ENCODE measurements around the gene WDR82.
"Not testable (repeated sequence)": the region's sequence is repeated elsewhere in the genome, so short reads cannot be mapped to it uniquely, and the experiment has no call there.

Gene WDR82

DNA sequence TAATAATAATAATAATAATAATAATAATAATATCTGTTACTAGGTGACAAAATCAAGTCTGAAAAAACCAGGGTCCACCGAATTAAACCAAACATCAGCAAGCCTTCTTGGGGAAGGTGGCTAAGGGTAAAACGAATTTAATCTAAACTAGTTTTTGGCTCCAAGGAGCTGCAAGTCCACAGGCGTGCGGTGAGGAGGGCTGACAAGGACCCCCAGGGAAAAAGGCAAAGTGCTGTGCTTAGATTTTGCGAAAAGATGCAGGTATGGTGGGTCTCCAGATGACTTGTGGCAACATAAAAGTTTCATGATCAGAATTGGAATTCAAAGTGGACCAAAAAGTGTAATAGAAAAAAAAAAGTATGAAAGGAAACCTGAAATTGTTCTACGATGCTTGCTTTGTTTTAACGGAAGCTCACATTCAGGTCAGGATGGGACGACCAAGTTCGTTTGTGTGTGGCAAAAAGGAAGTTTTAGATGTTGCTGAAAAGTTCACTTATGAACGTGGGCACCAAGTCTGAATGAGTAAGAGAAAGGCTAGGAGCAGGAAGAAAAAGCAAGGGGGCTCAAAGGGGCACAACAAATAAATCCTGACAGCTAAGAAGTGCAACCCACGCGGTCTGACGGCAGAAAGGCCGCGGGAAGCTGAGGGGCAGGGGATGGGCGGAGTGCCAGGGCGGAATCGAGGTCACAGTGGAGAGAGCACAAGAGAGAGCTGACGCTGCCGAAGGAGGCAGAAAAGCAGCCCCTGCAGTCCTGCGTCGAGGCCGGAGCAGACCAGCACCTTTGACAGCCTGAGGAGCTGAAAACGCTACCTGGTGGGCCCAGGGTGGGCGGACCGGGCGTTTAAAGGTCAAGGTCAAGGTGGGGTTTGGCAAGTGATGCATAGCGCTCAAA, 1.1 kb downstream of the WDR82 start:
- peak overlapping the region; percentile 78 for H3K9ac ChIP-seq (ENCODE audit: low read depth, low read length, poor library complexity, severe bottlenecking)
- peaks cover 55% of the 10 kb centered on the region for H4K20me1 ChIP-seq (ENCODE audit: insufficient read depth, low read length, poor library complexity, severe bottlenecking)
- no peaks in the 10 kb centered on the region for H3K27me3 ChIP-seq (ENCODE audit: insufficient read depth, low read length, poor library complexity, severe bottlenecking)
- H3F3A ChIP-seq (ENCODE audit: low read depth): peaks cover 7% of the 10 kb centered on the region; the same call in 1 of the 2 replicates
- H3K36me3 ChIP-seq (ENCODE audit: insufficient read depth, low read length): peaks cover 7% of the 10 kb centered on the region
- H3K9me3 ChIP-seq (ENCODE audit: insufficient read depth, low read depth, low read length): no peaks in the 10 kb centered on the region
- H3K79me2 ChIP-seq (ENCODE audit: insufficient read depth, low read length): peaks cover 70% of the 10 kb centered on the region
- TF ChIP-seq EZH2phosphoT487 (IDR thresholded peaks at IDR 0.05; ENCODE audit: borderline replicate concordance): no peak
- TF ChIP-seq, protein P1, sequence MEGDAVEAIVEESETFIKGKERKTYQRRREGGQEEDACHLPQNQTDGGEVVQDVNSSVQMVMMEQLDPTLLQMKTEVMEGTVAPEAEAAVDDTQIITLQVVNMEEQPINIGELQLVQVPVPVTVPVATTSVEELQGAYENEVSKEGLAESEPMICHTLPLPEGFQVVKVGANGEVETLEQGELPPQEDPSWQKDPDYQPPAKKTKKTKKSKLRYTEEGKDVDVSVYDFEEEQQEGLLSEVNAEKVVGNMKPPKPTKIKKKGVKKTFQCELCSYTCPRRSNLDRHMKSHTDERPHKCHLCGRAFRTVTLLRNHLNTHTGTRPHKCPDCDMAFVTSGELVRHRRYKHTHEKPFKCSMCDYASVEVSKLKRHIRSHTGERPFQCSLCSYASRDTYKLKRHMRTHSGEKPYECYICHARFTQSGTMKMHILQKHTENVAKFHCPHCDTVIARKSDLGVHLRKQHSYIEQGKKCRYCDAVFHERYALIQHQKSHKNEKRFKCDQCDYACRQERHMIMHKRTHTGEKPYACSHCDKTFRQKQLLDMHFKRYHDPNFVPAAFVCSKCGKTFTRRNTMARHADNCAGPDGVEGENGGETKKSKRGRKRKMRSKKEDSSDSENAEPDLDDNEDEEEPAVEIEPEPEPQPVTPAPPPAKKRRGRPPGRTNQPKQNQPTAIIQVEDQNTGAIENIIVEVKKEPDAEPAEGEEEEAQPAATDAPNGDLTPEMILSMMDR (conservative IDR thresholded peaks at IDR 0.05; ENCODE audit: low read length): no peak
- peak overlapping the region; percentile 99 for H3K4me2 ChIP-seq (ENCODE audit: low read depth, low read length, poor library complexity, severe bottlenecking)
- peaks cover 50% of the 10 kb centered on the region for H3K4me1 ChIP-seq (ENCODE audit: insufficient read depth, low read length, poor library complexity, severe bottlenecking)
- no peaks in the 10 kb centered on the region for H3K9me2 ChIP-seq (replicated peaks; ENCODE audit: low read depth, low read length)
- H2AFZ ChIP-seq (ENCODE audit: low read length): no peak overlapping the region
- peak overlapping the region; percentile 93 for H3K4me3 ChIP-seq (ENCODE audit: low read length, poor library complexity, severe bottlenecking)

DNA sequence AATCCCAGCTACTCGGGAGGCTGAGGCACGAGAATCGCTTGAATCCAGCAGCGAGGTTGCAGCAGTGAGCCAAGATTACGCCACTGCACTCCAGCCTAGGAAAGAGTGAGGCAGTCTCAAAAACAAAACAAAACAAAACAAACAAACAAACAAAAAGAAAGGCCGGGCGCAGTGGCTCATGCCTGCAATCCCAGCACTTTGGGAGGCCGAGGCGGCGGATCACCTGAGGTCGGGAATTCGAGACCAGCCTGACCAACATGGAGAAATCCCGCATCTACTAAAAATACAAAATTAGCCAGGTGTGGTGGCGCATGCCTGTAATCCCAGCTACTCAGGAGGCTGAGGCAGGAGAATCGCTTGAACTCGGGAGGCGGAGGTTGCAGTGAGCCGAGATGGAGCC, 3.7 kb downstream of the WDR82 start:
- peaks cover 96% of the 10 kb centered on the region for H3K79me2 ChIP-seq (ENCODE audit: insufficient read depth, low read length)
- H3K27me3 ChIP-seq (ENCODE audit: insufficient read depth, low read length, poor library complexity, severe bottlenecking); H2AFZ ChIP-seq (ENCODE audit: low read length); H3K9me2 ChIP-seq (replicated peaks; ENCODE audit: low read depth, low read length); H3F3A ChIP-seq (ENCODE audit: low read depth); H3K9me3 ChIP-seq (ENCODE audit: insufficient read depth, low read depth, low read length): not testable (repeated sequence)
- peak overlapping the region; percentile 17 for H3K9ac ChIP-seq (ENCODE audit: low read depth, low read length, poor library complexity, severe bottlenecking)
- peaks cover 80% of the 10 kb centered on the region for H4K20me1 ChIP-seq (ENCODE audit: insufficient read depth, low read length, poor library complexity, severe bottlenecking)
- peak overlapping the region; percentile 52 for H3K4me3 ChIP-seq (ENCODE audit: low read length, poor library complexity, severe bottlenecking)
- H3K36me3 ChIP-seq (ENCODE audit: insufficient read depth, low read length): peaks cover 24% of the 10 kb centered on the region
- peak overlapping the region; percentile 99 for H3K4me2 ChIP-seq (ENCODE audit: low read depth, low read length, poor library complexity, severe bottlenecking)
- H3K4me1 ChIP-seq (ENCODE audit: insufficient read depth, low read length, poor library complexity, severe bottlenecking): peaks cover 60% of the 10 kb centered on the region

DNA sequence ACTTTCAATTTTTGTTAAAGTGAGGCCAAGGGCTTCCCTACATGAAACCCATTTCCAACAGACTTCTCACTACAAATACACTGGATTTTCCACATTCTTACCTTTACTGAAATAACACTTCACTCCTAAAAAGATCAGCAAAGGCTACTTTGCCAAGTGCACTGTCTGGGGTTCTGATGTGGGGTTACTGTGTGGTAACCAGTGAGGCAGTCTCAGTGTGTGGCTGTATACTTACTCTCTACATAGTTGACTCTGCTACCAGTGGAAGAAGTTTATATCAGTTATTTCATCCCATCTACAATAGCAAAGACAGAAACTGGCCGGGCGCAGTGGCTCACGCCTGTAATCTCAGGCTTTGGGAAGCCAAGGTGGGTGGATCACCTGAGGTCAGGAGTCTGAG, 5.6 kb downstream of the WDR82 start:
- H3K9me3 ChIP-seq (ENCODE audit: insufficient read depth, low read depth, low read length): no peaks in the 10 kb centered on the region
- H3K9ac ChIP-seq (ENCODE audit: low read depth, low read length, poor library complexity, severe bottlenecking): peak overlapping the region; percentile 17
- H3K79me2 ChIP-seq (ENCODE audit: insufficient read depth, low read length): peaks cover 100% of the 10 kb centered on the region
- no peaks in the 10 kb centered on the region for H3K9me2 ChIP-seq (replicated peaks; ENCODE audit: low read depth, low read length)
- no peak overlapping the region for H2AFZ ChIP-seq (ENCODE audit: low read length)
- H3K4me1 ChIP-seq (ENCODE audit: insufficient read depth, low read length, poor library complexity, severe bottlenecking): peaks cover 51% of the 10 kb centered on the region
- peaks cover 41% of the 10 kb centered on the region for H3K36me3 ChIP-seq (ENCODE audit: insufficient read depth, low read length)
- H3K27me3 ChIP-seq (ENCODE audit: insufficient read depth, low read length, poor library complexity, severe bottlenecking): no peaks in the 10 kb centered on the region
- H3K4me3 ChIP-seq (ENCODE audit: low read length, poor library complexity, severe bottlenecking): peak overlapping the region; percentile 52
- TF ChIP-seq, protein P1 (conservative IDR thresholded peaks at IDR 0.05; ENCODE audit: low read length): no peak
- TF ChIP-seq EZH2phosphoT487 (IDR thresholded peaks at IDR 0.05; ENCODE audit: borderline replicate concordance): no peak
- peak overlapping the region; percentile 99 for H3K4me2 ChIP-seq (ENCODE audit: low read depth, low read length, poor library complexity, severe bottlenecking)
- H4K20me1 ChIP-seq (ENCODE audit: insufficient read depth, low read length, poor library complexity, severe bottlenecking): peaks cover 96% of the 10 kb centered on the region
- no peaks in the 10 kb centered on the region for H3F3A ChIP-seq (ENCODE audit: low read depth)

DNA sequence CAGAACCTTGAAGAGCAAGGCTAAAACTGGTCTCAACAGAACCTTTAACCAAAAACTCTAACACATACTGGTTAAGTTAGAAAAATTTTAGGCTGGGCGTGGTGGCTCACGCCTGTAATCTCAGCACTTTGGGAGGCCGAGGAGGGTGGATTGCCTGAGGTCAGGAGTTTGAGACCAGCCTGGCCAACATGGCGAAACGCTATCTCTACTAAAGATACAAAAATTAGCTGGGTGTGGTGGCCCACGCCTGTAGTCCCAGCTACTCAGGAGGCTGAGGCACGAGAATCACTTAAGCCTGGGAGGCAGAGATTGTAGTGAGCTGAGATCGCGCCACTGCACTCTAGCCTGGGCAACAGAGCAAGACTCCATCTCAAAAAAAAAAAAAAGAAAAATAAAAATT, 6.3 kb downstream of the WDR82 start:
- Histone ChIP-seq H3K4me1 (ENCODE audit: insufficient read depth, low read length, poor library complexity, severe bottlenecking) (peaks cover 51% of the 10 kb centered on the region), H4K20me1 (ENCODE audit: insufficient read depth, low read length, poor library complexity, severe bottlenecking) (peaks cover 96% of the 10 kb centered on the region), H3K36me3 (ENCODE audit: insufficient read depth, low read length) (peaks cover 47% of the 10 kb centered on the region), H3K79me2 (ENCODE audit: insufficient read depth, low read length) (peaks cover 100% of the 10 kb centered on the region), H3K4me3 (ENCODE audit: low read length, poor library complexity, severe bottlenecking) (peak overlapping the region; percentile 45), H3K4me2 (ENCODE audit: low read depth, low read length, poor library complexity, severe bottlenecking) (peak overlapping the region; percentile 99)
- H3K27me3 ChIP-seq (ENCODE audit: insufficient read depth, low read length, poor library complexity, severe bottlenecking); H3K9me3 ChIP-seq (ENCODE audit: insufficient read depth, low read depth, low read length); H3K9me2 ChIP-seq (replicated peaks; ENCODE audit: low read depth, low read length); H2AFZ ChIP-seq (ENCODE audit: low read length); H3F3A ChIP-seq (ENCODE audit: low read depth); H3K9ac ChIP-seq (ENCODE audit: low read depth, low read length, poor library complexity, severe bottlenecking): not testable (repeated sequence)
